Esophagus squamous epithelium (tissue), 5 donors: ENCODE data around the gene ZNF516. TPM values are rescaled to one million over a fixed set of nuclear protein-coding genes. Genes with fewer than 3 reads are reported as not detected.

Source experiments
- DNase-seq: peaks from one replicate; lab custom pipeline; 2025; lab: John Stamatoyannopoulos, UW
- H3K27ac ChIP-seq, 4 donors: fragments of 200-600 bp; sonication (generic); one replicate each; pipeline ENCODE4 v1.5.1; 2016 to 2019; ENCODE audit warnings: mild to moderate bottlenecking in 1 of 4
- H3K27me3 ChIP-seq, 4 donors: fragments of 200-600 bp; sonication (generic); 1 replicate in 3 of 4; 2 replicates in 1 of 4; pipeline versions ENCODE4 v1.5.1 to v1.6.0; 2017 to 2021; ENCODE audit warnings: antibody characterized with exemption in 1 of 4
- H3K36me3 ChIP-seq, 3 donors: fragments of 200-600 bp; sonication (generic); one replicate each; pipeline ENCODE4 v1.5.1; 2016 to 2019
- H3K4me1 ChIP-seq, 3 donors: fragments of 200-600 bp; sonication (generic); one replicate each; pipeline ENCODE4 v1.5.1; 2017 to 2019
- H3K4me3 ChIP-seq, 4 donors: fragments of 200-600 bp; sonication (generic); 1 replicate in 3 of 4; 2 replicates in 1 of 4; pipeline ENCODE4 v1.5.1; 2016 to 2019; ENCODE audit warnings: mild to moderate bottlenecking in 2 of 4, moderate library complexity in 1 of 4
- H3K9me3 ChIP-seq, 3 donors: fragments of 200-600 bp; sonication (generic); one replicate each; pipeline ENCODE4 v1.5.1; 2016 to 2019
- POLR2A ChIP-seq, 4 donors: fragments of 450-650 bp; IDR thresholded peaks; one replicate each; pipeline ENCODE4 v1.6.1; 2017; ENCODE audit warnings: antibody characterized with exemption in 4 of 4, mild to moderate bottlenecking in 4 of 4, moderate library complexity in 3 of 4
- WGBS, 2 donors: methylation state at CpG; one replicate each; pipeline ENCODE4 v1.1.5; 2018; 5-methylcytosine and 5-hydroxymethylcytosine counted together
- intact Hi-C: fragments of 100-400 bp; cut with DNase I; formaldehyde crosslinking; loops from one replicate; pipeline ENCODE4 v1.15.0; 2022
- total RNA-seq, 4 donors: library from RNA; depleted of rRNA; stranded (reverse); fragments of >200 nt; gene quantifications; one replicate each; pipeline ENCODE4 v1.1.0, GENCODE V29; 2016
- TF ChIP-seq, protein P1 (sequence below), 6 experiments: fragments of 450-650 bp in 4 of 6; fragments of 200-600 bp in 2 of 6; sonication (generic) in 2 of 6; IDR thresholded peaks; one replicate each; pipeline ENCODE4 v1.5.1; 2016 to 2019; ENCODE audit warnings: antibody characterized with exemption in 6 of 6, mild to moderate bottlenecking in 4 of 6, moderate library complexity in 4 of 6
- donor health status: DM: yes; HTN: yes; CAD: no.

Gene ZNF516
- total RNA-seq, 4 donors from 2014 or later = 18.0 to 23.9 (median 19.2) TPM

DNA sequence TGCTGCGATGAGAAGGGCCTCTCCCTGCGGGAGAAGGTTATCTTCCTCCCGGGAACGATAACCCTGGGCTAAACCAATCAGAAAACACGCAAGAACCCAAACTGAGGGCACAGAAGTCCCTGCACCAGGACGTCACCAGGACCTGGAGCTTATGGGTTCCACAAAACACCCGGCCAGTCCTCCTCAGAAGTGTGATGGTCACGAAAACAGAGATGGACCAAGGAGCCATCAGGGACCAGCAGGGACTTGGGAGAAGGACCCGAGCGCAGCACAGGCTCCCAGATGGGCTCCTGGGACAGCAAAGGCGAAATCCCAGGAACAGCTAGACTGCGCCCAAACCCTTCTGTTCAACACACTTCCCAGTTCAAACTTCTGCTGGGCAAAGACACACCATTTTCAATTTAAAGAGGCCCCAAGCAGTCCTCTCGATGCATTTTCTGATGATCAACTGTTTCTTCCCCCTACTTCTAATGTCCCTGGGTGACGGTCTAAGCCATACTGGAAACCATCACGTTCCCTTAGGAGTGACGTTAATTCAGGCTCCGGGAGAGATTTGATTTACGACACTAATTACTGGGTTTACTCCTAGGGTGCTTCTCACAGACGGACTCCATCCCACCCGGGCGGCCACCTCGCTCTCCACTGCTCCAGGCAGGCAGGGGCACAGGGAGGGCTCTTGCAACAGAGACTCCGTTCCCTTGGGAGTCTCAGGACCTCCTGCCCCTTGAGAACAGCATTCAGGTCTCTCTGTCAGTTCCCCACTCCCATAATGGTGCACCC lies 29.2 kb downstream of the ZNF516 start:
- DNase-seq = no peak
- no peak for TF ChIP-seq POLR2A (IDR thresholded peaks at IDR 0.05)
- TF ChIP-seq, protein P1, sequence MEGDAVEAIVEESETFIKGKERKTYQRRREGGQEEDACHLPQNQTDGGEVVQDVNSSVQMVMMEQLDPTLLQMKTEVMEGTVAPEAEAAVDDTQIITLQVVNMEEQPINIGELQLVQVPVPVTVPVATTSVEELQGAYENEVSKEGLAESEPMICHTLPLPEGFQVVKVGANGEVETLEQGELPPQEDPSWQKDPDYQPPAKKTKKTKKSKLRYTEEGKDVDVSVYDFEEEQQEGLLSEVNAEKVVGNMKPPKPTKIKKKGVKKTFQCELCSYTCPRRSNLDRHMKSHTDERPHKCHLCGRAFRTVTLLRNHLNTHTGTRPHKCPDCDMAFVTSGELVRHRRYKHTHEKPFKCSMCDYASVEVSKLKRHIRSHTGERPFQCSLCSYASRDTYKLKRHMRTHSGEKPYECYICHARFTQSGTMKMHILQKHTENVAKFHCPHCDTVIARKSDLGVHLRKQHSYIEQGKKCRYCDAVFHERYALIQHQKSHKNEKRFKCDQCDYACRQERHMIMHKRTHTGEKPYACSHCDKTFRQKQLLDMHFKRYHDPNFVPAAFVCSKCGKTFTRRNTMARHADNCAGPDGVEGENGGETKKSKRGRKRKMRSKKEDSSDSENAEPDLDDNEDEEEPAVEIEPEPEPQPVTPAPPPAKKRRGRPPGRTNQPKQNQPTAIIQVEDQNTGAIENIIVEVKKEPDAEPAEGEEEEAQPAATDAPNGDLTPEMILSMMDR (IDR thresholded peaks at IDR 0.05) = no peak
- Histone ChIP-seq H3K4me3 (no peak overlapping the region), H3K4me1 (peaks cover 0 to 27% (median 4%) of the 10 kb centered on the region in 3 donors), H3K9me3 (no peaks in the 10 kb centered on the region), H3K27ac (no peak overlapping the region), H3K36me3 (peaks cover 0 to 18% (median 0%) of the 10 kb centered on the region in 3 donors), H3K27me3 (no peaks in the 10 kb centered on the region)
- intact Hi-C loops = no loop called here
- 78 to 89% methylated on average over 18 to 20 of the region's 23 CpGs for WGBS, 2 donors

DNA sequence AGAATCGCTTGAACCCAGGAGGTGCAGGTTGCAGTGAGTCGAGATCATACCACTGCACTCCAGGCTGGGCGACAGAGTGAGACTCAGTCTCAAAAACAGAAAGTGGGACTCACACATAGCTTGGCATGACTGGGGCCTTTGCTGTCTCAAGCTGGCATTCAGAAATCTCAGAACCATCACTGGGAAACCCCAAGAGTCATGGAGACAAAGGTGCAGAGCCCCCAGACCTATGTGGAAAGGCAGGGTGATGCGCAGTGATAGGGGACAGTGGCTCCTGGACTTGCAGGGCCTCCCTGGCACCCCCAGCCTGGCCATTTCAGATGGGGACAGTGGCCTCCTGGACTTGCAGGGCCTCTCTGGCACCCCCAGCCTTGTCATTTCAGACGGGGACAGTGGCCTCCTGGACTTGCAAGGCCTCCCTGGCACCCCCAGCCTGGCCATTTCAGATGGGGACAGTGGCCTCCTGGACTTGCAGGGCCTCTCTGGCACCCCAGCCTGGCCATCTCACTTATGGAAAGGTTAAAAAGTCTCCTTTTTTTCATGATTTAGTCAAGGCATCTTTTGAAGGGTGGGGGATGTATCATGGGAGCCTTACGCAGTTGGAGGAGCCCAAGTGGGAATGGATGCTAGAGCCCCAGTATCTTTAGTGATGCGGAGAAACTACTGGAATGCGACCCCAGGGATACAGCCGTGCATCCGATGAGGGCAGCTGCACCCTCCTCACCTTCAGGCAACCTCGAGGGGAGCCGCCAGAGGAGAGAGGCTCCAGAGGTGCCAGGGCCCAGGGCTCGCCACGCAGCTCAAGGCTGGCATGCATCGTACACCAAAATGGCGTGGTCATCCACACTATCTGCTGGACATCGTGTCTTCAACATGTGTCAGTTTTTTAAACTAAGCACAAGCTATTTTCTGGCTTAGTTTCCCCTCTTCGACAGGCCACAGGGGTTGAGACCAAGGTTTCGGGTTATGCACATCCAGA lies 30.5 kb downstream of the ZNF516 start:
- H3K27ac ChIP-seq = no peak overlapping the region
- no peak overlapping the region for H3K4me3 ChIP-seq
- no peak for DNase-seq
- 90 to 91% methylated on average over 9 to 13 of the region's 19 CpGs for WGBS, 2 donors
- no peaks in the 10 kb centered on the region for H3K27me3 ChIP-seq
- H3K4me1 ChIP-seq = peaks cover 5 to 30% (median 17%) of the 10 kb centered on the region in 3 donors
- H3K36me3 ChIP-seq = peaks cover 0 to 20% (median 0%) of the 10 kb centered on the region in 3 donors
- H3K9me3 ChIP-seq = no peaks in the 10 kb centered on the region
- intact Hi-C loops = no loop called here
- TF ChIP-seq POLR2A (IDR thresholded peaks at IDR 0.05) = no peak
- TF ChIP-seq, protein P1 (IDR thresholded peaks at IDR 0.05) = no peak

DNA sequence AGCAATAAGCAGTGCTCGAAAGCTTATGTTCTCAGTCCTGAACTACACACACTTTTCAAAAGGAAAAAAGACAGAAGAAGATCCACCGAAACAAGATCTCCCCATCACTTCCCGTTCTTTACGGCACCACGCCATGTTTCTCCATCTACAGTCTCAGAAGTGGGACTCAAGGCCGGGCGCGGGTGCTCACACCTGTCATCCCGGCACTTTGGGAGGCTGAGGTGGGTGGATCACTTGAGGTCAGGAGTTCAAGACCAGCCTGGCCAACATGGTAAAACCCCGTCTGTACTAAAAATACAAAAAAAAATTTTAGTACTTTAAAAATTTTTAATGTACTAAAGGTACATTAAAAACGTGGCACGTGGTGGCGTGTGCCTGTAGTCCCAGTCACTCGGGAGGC lies 31.2 kb downstream of the ZNF516 start:
- H3K4me1 ChIP-seq = peaks cover 10 to 37% (median 22%) of the 10 kb centered on the region in 3 donors
- TF ChIP-seq POLR2A (IDR thresholded peaks at IDR 0.05) = no peak
- TF ChIP-seq, protein P1 (IDR thresholded peaks at IDR 0.05) = no peak
- no peak for DNase-seq
- H3K36me3 ChIP-seq = peaks cover 0 to 27% (median 0%) of the 10 kb centered on the region in 3 donors
- no peaks in the 10 kb centered on the region for H3K9me3 ChIP-seq
- H3K27ac ChIP-seq = no peak overlapping the region
- no peak overlapping the region for H3K4me3 ChIP-seq
- intact Hi-C loops = no loop called here
- WGBS, 2 donors = 90 to 95% methylated on average over 13 to 14 of the region's 14 CpGs
- H3K27me3 ChIP-seq = no peaks in the 10 kb centered on the region

DNA sequence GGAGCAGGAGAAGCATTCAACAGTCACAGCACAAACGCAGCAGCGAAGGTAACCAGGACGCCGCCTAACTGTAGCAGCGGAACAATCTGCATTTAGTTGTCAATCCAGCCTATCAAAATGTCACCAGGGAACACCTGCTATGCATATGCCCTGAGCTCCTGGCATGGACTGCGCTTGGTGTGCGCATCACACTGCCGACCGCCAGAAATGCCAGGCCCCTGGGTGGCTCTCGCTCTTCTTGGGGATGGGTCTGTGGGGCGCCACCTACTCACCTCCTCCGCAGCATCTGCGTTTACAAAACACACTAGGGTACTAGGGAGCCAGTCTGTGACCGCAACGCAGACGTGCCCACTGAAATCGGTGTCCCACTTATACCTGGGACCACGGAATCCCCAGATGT lies 31.7 kb downstream of the ZNF516 start:
- intact Hi-C loops = no loop called here
- DNase-seq = no peak
- no peaks in the 10 kb centered on the region for H3K27me3 ChIP-seq
- H3K27ac ChIP-seq = no peak overlapping the region
- H3K4me3 ChIP-seq = no peak overlapping the region
- peaks cover 10 to 37% (median 22%) of the 10 kb centered on the region in 3 donors for H3K4me1 ChIP-seq
- TF ChIP-seq POLR2A (IDR thresholded peaks at IDR 0.05) = no peak
- TF ChIP-seq, protein P1 (IDR thresholded peaks at IDR 0.05) = no peak
- H3K9me3 ChIP-seq = no peaks in the 10 kb centered on the region
- 90 to 92% methylated on average over 9 to 18 of the region's 18 CpGs for WGBS, 2 donors
- H3K36me3 ChIP-seq = peaks cover 0 to 32% (median 0%) of the 10 kb centered on the region in 3 donors
